OCI-LY7 (cell line): Measurements from ENCODE around the gene UBN1.

Source experiments
- EZH2phosphoT487 ChIP-seq: fragments of 200-600 bp; sonication (generic); IDR thresholded peaks from 2 replicates; pipeline ENCODE4 v1.6.1; 2018; ENCODE audit warnings: low read depth, borderline replicate concordance, mild to moderate bottlenecking, mixed run types, antibody characterized with exemption, low read length, moderate library complexity, mixed read lengths
- TF ChIP-seq, protein P1 (sequence below): fragments of 200-600 bp; sonication (generic); conservative IDR thresholded peaks from 2 replicates; pipeline ENCODE4 v1.5.1; 2014; ENCODE audit warnings: mild to moderate bottlenecking, antibody characterized with exemption, low read length, moderate library complexity, mixed read lengths

DNA sequence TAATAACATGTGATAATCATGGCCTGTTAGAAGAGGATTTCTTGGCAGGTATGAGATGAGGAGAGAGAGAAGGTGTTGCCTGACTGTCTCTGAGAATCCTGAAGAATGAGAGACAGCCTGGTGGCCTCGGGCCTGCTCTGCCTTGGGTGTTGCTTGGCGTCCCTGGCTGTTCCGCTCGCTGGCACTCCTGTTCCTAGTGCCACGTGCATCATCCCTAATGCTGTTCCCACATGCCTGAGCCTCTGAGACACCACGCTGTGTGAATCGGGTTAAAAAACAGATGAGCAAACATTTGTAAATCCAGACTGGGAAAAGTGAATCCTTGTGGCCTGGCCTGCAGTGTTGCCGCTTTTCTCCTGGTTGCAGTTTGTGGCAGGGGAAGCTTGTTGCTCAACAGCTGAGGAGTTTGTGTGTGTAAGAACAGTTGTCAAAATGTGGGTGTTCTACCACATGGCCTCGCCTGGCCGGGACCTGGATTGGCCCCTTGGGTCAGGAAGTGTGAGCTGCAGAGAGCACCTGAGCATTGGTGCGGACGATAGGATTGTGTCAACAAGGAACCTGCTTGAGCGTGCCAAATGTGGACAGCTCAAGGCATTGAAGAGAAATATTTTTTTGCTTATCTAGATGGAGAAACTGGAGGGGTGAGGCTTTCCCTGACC is 22.0 kb downstream of the UBN1 start:
- TF ChIP-seq, protein P1, sequence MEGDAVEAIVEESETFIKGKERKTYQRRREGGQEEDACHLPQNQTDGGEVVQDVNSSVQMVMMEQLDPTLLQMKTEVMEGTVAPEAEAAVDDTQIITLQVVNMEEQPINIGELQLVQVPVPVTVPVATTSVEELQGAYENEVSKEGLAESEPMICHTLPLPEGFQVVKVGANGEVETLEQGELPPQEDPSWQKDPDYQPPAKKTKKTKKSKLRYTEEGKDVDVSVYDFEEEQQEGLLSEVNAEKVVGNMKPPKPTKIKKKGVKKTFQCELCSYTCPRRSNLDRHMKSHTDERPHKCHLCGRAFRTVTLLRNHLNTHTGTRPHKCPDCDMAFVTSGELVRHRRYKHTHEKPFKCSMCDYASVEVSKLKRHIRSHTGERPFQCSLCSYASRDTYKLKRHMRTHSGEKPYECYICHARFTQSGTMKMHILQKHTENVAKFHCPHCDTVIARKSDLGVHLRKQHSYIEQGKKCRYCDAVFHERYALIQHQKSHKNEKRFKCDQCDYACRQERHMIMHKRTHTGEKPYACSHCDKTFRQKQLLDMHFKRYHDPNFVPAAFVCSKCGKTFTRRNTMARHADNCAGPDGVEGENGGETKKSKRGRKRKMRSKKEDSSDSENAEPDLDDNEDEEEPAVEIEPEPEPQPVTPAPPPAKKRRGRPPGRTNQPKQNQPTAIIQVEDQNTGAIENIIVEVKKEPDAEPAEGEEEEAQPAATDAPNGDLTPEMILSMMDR, result no peak
- TF ChIP-seq EZH2phosphoT487, result no peak
